GM23338 (cell line): ENCODE data around the gene TPPP3.

ENCODE experiments used
- CTCF ChIP-seq, 2 experiments: fragments of 200-600 bp in 1 of 2; sonication (generic) in 1 of 2; conservative IDR thresholded peaks; 2 replicates each; pipeline versions ENCODE4 v1.5.1 to v1.6.1; 2016 to 2017; ENCODE audit warnings: antibody characterized with exemption in 2 of 2, low read depth in 2 of 2, mild to moderate bottlenecking in 2 of 2, moderate library complexity in 1 of 2
- EZH2 ChIP-seq: fragments of 200-600 bp; sonication (generic); IDR thresholded peaks from one replicate; pipeline ENCODE4 v1.8.0; 2017; ENCODE audit warnings: antibody characterized with exemption, mild to moderate bottlenecking, low read depth; ENCODE audit not compliant: unreplicated experiment
- EZH2phosphoT487 ChIP-seq: fragments of 200-600 bp; sonication (generic); IDR thresholded peaks from one replicate; pipeline ENCODE4 v1.8.1; 2018; ENCODE audit warnings: antibody characterized with exemption; ENCODE audit not compliant: unreplicated experiment
- POLR2AphosphoS5 ChIP-seq: IDR thresholded peaks from 2 replicates; pipeline ENCODE4 v1.6.1; 2016; ENCODE audit warnings: antibody characterized with exemption, low read depth

GRCh38 chr16:67346341-67346740 lies 47.0 kb downstream of the TPPP3 start:
- TF ChIP-seq CTCF (conservative IDR thresholded peaks at IDR 0.05; ENCODE audit: low read depth in 2 of 2) (no peak), POLR2AphosphoS5 (no peak), EZH2phosphoT487 (no peak), EZH2 (no peak)
